HepG2 (cell line): Measurements from ENCODE around the gene CREBRF. TPM values are rescaled to one million over a fixed set of nuclear protein-coding genes. Genes with fewer than 3 reads are reported as not detected.

Experiments used
- KDM1A ChIP-seq: IDR thresholded peaks from 2 replicates; pipeline ENCODE4 v1.6.1; 2016; ENCODE audit warnings: missing compliant biosample characterization
- KLF11 ChIP-seq: IDR thresholded peaks from 2 replicates; pipeline ENCODE4 v1.6.1; 2016; ENCODE audit warnings: missing compliant biosample characterization
- KLF9 ChIP-seq: IDR thresholded peaks from 2 replicates; pipeline ENCODE4 v1.6.1; 2016; ENCODE audit warnings: low read depth
- MAZ ChIP-seq, 2 experiments: sonication (generic) in 1 of 2; formaldehyde crosslinking in 1 of 2; IDR thresholded peaks; 2 replicates each; pipeline versions ENCODE4 v1.5.0 to v1.6.1; 2012 to 2020; ENCODE audit warnings: low read depth in 2 of 2, mild to moderate bottlenecking in 2 of 2, borderline replicate concordance in 1 of 2, improper control_type of control experiment in 1 of 2, low read length in 1 of 2, missing genetic modification reagents in 1 of 2, moderate library complexity in 1 of 2
- NFE2L2 ChIP-seq: fragments of 150-350 bp; IDR thresholded peaks from 2 replicates; pipeline ENCODE4 v1.6.1; 2014; ENCODE audit warnings: low read length
- NFRKB ChIP-seq: fragments of 450-650 bp; IDR thresholded peaks from 2 replicates; pipeline ENCODE4 v1.6.1; 2017
- ZHX2 ChIP-seq, 2 experiments: sonication (generic) in 1 of 2; formaldehyde crosslinking in 1 of 2; IDR thresholded peaks; 2 replicates each; pipeline versions ENCODE4 v1.6.1 to v1.9.0; 2014 to 2022; ENCODE audit warnings: antibody characterized with exemption in 1 of 2, borderline replicate concordance in 1 of 2, inconsistent platforms in 1 of 2, low read depth in 1 of 2, missing genetic modification reagents in 1 of 2
- ZKSCAN1 ChIP-seq: fragments of 150-350 bp; IDR thresholded peaks from 2 replicates; pipeline ENCODE4 v1.6.1; 2014; ENCODE audit warnings: low read length
- ZNF264 ChIP-seq: sonication (generic); formaldehyde crosslinking; IDR thresholded peaks from 2 replicates; pipeline ENCODE4 v1.4.0; 2020; ENCODE audit warnings: missing genetic modification reagents
- ZNF317 ChIP-seq: sonication (generic); formaldehyde crosslinking; IDR thresholded peaks from 2 replicates; pipeline ENCODE4 v1.5.0; 2020; ENCODE audit warnings: mild to moderate bottlenecking, missing genetic modification reagents
- ZNF597 ChIP-seq: sonication (generic); formaldehyde crosslinking; IDR thresholded peaks from 2 replicates; pipeline ENCODE4 v1.5.0; 2020; ENCODE audit warnings: missing genetic modification reagents
- ZNF609 ChIP-seq: sonication (generic); formaldehyde crosslinking; IDR thresholded peaks from 2 replicates; pipeline ENCODE4 v1.4.0; 2020; ENCODE audit warnings: mild to moderate bottlenecking, missing genetic modification reagents, borderline replicate concordance
- ZNF674 ChIP-seq: sonication (generic); formaldehyde crosslinking; IDR thresholded peaks from 2 replicates; pipeline ENCODE4 v1.5.0; 2020; ENCODE audit warnings: low read depth, mild to moderate bottlenecking, missing genetic modification reagents
- ZNF83 ChIP-seq: sonication (generic); formaldehyde crosslinking; IDR thresholded peaks from 2 replicates; pipeline ENCODE4 v1.4.0; 2020; ENCODE audit warnings: missing genetic modification reagents, mild to moderate bottlenecking, borderline replicate concordance
- ZSCAN21 ChIP-seq: sonication (generic); formaldehyde crosslinking; IDR thresholded peaks from 2 replicates; pipeline ENCODE4 v1.8.0; 2022; ENCODE audit warnings: mild to moderate bottlenecking, missing genetic modification reagents, moderate library complexity, borderline replicate concordance
- polyA plus RNA-seq, 8 experiments: library from polyadenylated mRNA; depleted of rRNA in 3 of 8; stranded (reverse) in 7 of 8; unstranded in 1 of 8; fragments of >200 nt; fragmentation: Illumina TruSeq in 4 of 8; extraction: Trizol in 4 of 8; gene quantifications; 2 replicates each; pipeline versions ENCODE4 v1.2.1 to v1.2.3, GENCODE V29; 2011 to 2016; ENCODE audit warnings: low read depth in 4 of 8, missing spikeins in 1 of 8, mixed read lengths in 1 of 8; ENCODE audit not compliant: insufficient read depth in 1 of 8
- total RNA-seq, 5 experiments: library from RNA; depleted of rRNA; stranded (reverse); fragments of >200 nt; fragmentation: Illumina TruSeq; extraction: Trizol; gene quantifications; 2 replicates each; pipeline ENCODE4 v1.2.3, GENCODE V29; 2016; ENCODE audit warnings: low read depth in 1 of 5

CREBRF gene
- total and polyA plus RNA-seq, 2 of the 13 experiments (the other 11 are each of a cell fraction or from before 2014, with no cell fraction given), result 4.5 to 10.2 TPM

- TF ChIP-seq MAZ (IDR thresholded peaks at IDR 0.05; ENCODE audit: borderline replicate concordance, low read depth, low read length) (peak; percentile 96), MAZ (CRISPR knock-in tag; IDR thresholded peaks at IDR 0.05; ENCODE audit: low read depth) (peak; percentile 86), ZNF609 (CRISPR knock-in tag) (no peak), ZNF83 (CRISPR knock-in tag) (0 out of 2 replicates have a peak, but pooled peaks have one; percentile 41), NFE2L2 (no peak), KDM1A (CRISPR knock-in tag) (0 out of 2 replicates have a peak, but pooled peaks have one; percentile 72), NFRKB (peak; percentile 65; the same call in 1 of the 2 replicates), ZKSCAN1 (no peak), KLF9 (0 out of 2 replicates have a peak, but pooled peaks have one; percentile 28), KLF11 (CRISPR knock-in tag) (no peak), ZHX2 (IDR thresholded peaks at IDR 0.05; ENCODE audit: low read depth) (peak; percentile 93), ZHX2 (CRISPR knock-in tag; IDR thresholded peaks at IDR 0.05; ENCODE audit: borderline replicate concordance) (no peak), ZNF264 (CRISPR knock-in tag) (no peak), ZNF674 (CRISPR knock-in tag) (no peak), ZNF597 (no peak), ZSCAN21 (CRISPR knock-in tag) (no peak; the same call in 1 of the 2 replicates), ZNF317 (no peak; the same call in 1 of the 2 replicates)
Measured at GRCh38 chr5:173144200-173145176, 88.3 kb downstream of the CREBRF start, which contains the start of gene BNIP1 (continued).
